ENCODE results near the gene ARF6.
A peak's percentile ranks its signal among the peaks of the same experiment; 100 is the strongest.

ARF6 gene

DNA sequence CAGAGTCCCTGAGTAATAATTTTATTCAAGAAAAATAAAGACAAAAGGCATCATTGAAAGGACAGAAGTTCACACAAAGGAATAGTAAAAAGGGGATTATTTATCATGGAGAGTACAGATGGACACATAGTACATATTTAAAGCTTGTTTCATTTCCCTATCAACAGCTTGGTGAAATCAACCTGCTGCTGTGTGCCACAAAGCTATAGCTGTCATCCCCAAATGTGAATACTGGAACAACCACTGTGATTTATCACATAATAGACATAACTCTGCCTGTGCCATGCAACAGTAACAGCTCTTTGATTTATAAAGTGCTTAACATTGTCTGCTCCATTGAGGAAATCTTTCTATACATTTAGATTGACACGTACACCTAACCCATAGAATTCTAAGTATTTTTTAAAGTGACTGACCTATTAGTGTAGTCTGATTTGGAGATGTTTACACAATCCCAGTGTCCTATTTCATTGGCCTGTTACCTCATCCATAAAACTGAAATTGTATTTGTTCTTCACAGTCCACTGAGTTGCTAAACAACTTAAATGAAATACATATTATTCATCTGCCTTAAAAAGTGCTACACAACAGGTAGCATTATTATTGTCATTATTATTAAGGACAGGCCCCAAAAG, 43.6 kb upstream of the ARF6 start (continued):
- TF ChIP-seq, protein P1, sequence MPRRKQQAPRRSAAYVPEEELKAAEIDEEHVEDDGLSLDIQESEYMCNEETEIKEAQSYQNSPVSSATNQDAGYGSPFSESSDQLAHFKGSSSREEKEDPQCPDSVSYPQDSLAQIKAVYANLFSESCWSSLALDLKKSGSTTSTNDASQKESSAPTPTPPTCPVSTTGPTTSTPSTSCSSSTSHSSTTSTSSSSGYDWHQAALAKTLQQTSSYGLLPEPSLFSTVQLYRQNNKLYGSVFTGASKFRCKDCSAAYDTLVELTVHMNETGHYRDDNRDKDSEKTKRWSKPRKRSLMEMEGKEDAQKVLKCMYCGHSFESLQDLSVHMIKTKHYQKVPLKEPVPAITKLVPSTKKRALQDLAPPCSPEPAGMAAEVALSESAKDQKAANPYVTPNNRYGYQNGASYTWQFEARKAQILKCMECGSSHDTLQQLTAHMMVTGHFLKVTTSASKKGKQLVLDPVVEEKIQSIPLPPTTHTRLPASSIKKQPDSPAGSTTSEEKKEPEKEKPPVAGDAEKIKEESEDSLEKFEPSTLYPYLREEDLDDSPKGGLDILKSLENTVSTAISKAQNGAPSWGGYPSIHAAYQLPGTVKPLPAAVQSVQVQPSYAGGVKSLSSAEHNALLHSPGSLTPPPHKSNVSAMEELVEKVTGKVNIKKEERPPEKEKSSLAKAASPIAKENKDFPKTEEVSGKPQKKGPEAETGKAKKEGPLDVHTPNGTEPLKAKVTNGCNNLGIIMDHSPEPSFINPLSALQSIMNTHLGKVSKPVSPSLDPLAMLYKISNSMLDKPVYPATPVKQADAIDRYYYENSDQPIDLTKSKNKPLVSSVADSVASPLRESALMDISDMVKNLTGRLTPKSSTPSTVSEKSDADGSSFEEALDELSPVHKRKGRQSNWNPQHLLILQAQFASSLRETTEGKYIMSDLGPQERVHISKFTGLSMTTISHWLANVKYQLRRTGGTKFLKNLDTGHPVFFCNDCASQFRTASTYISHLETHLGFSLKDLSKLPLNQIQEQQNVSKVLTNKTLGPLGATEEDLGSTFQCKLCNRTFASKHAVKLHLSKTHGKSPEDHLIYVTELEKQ (tag by site-specific recombination; IDR thresholded peaks at IDR 0.05; ENCODE audit: borderline replicate concordance): peak; percentile 82
- TF ChIP-seq ZNF146 (tag by site-specific recombination; IDR thresholded peaks at IDR 0.05): no peak
- TF ChIP-seq OSR2 (tag by site-specific recombination; IDR thresholded peaks at IDR 0.05): peak; percentile 76
- TF ChIP-seq SCRT1 (tag by site-specific recombination; IDR thresholded peaks at IDR 0.05; ENCODE audit: borderline replicate concordance): peak; percentile 91

DNA sequence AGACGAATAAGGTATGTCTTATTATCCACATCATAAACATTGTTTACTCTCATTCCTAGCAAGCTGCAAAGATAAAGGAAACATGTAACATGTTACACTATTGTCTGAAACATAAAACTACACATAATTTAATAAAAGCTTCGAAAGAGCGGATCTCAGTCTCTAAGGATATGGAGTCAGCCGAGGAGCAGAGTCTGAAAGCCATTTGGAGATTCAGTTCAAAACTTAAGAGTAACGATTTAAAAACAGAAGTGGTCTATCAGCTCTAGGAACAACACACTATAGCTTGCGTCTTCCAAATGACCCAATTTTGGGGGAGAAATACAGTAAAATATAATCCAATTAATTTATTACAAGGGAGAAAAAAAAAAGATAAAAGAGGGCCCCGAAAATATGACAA, 41.1 kb upstream of the ARF6 start:
- H3K4me1 ChIP-seq (ENCODE audit: control insufficient read depth, insufficient read depth, low read length): peaks cover 21% of the 10 kb centered on the region
- peak overlapping the region; percentile 88 for H3K27ac ChIP-seq (ENCODE audit: extremely low read depth, low read depth, low read length)
- H3K9me3 ChIP-seq (ENCODE audit: control insufficient read depth, insufficient read depth, low read depth, low read length): no peaks in the 10 kb centered on the region
- POLR2A ChIA-PET: interaction anchor here (0.6 to 2.9 kb wide), 8 partner anchors 10 to 390 kb away, joined by 3 to 38 read pairs (median 7); partner anchors contain the start of genes ARF6, MGAT2, RPL36AL and VCPKMT
- CTCF ChIA-PET: interaction anchor here (0.6 to 4.8 kb wide), 13 partner anchors 10 to 1255 kb away, joined by 3 to 91 read pairs (median 6); no protein-coding TSS in a partner anchor
- H3K36me3 ChIP-seq (ENCODE audit: control insufficient read depth in 2 of 2, insufficient read depth in 1 of 2, low read length in 2 of 2): peaks cover 14 to 34% of the 10 kb centered on the region in 2 experiments
- TF ChIP-seq, protein P2, sequence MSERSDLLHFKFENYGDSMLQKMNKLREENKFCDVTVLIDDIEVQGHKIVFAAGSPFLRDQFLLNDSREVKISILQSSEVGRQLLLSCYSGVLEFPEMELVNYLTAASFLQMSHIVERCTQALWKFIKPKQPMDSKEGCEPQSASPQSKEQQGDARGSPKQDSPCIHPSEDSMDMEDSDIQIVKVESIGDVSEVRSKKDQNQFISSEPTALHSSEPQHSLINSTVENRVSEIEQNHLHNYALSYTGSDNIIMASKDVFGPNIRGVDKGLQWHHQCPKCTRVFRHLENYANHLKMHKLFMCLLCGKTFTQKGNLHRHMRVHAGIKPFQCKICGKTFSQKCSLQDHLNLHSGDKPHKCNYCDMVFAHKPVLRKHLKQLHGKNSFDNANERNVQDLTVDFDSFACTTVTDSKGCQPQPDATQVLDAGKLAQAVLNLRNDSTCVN (tag by site-specific recombination; optimal IDR thresholded peaks at IDR 0.05): no peak
- TF ChIP-seq, protein P3, sequence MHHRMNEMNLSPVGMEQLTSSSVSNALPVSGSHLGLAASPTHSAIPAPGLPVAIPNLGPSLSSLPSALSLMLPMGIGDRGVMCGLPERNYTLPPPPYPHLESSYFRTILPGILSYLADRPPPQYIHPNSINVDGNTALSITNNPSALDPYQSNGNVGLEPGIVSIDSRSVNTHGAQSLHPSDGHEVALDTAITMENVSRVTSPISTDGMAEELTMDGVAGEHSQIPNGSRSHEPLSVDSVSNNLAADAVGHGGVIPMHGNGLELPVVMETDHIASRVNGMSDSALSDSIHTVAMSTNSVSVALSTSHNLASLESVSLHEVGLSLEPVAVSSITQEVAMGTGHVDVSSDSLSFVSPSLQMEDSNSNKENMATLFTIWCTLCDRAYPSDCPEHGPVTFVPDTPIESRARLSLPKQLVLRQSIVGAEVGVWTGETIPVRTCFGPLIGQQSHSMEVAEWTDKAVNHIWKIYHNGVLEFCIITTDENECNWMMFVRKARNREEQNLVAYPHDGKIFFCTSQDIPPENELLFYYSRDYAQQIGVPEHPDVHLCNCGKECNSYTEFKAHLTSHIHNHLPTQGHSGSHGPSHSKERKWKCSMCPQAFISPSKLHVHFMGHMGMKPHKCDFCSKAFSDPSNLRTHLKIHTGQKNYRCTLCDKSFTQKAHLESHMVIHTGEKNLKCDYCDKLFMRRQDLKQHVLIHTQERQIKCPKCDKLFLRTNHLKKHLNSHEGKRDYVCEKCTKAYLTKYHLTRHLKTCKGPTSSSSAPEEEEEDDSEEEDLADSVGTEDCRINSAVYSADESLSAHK (tag by site-specific recombination; IDR thresholded peaks at IDR 0.05): no peak
- TF ChIP-seq ZNF146 (tag by site-specific recombination; IDR thresholded peaks at IDR 0.05) (no peak), BCL11B (tag by site-specific recombination; IDR thresholded peaks at IDR 0.05; ENCODE audit: low read depth) (no peak), ZNF658 (tag by site-specific recombination; IDR thresholded peaks at IDR 0.05) (no peak), ZBTB21 (tag by site-specific recombination; IDR thresholded peaks at IDR 0.05) (no peak), ZNF24 (tag by site-specific recombination; IDR thresholded peaks at IDR 0.05) (no peak)
- TF ChIP-seq, protein P4, sequence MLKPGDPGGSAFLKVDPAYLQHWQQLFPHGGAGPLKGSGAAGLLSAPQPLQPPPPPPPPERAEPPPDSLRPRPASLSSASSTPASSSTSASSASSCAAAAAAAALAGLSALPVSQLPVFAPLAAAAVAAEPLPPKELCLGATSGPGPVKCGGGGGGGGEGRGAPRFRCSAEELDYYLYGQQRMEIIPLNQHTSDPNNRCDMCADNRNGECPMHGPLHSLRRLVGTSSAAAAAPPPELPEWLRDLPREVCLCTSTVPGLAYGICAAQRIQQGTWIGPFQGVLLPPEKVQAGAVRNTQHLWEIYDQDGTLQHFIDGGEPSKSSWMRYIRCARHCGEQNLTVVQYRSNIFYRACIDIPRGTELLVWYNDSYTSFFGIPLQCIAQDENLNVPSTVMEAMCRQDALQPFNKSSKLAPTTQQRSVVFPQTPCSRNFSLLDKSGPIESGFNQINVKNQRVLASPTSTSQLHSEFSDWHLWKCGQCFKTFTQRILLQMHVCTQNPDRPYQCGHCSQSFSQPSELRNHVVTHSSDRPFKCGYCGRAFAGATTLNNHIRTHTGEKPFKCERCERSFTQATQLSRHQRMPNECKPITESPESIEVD (tag by site-specific recombination; IDR thresholded peaks at IDR 0.05): no peak
- TF ChIP-seq, protein P5, sequence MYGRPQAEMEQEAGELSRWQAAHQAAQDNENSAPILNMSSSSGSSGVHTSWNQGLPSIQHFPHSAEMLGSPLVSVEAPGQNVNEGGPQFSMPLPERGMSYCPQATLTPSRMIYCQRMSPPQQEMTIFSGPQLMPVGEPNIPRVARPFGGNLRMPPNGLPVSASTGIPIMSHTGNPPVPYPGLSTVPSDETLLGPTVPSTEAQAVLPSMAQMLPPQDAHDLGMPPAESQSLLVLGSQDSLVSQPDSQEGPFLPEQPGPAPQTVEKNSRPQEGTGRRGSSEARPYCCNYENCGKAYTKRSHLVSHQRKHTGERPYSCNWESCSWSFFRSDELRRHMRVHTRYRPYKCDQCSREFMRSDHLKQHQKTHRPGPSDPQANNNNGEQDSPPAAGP (tag by site-specific recombination; IDR thresholded peaks at IDR 0.05): no peak
- H3K4me3 ChIP-seq (ENCODE audit: low read depth, low read length): peak overlapping the region; percentile 82
